ENCODE measurements around the gene KCTD10. TPM values are rescaled to one million over a fixed set of nuclear protein-coding genes. Genes with fewer than 3 reads are reported as not detected.

Gene KCTD10
- total and polyA plus RNA-seq, 7 donors: 7.4 to 21.8 (median 16.0) TPM

DNA sequence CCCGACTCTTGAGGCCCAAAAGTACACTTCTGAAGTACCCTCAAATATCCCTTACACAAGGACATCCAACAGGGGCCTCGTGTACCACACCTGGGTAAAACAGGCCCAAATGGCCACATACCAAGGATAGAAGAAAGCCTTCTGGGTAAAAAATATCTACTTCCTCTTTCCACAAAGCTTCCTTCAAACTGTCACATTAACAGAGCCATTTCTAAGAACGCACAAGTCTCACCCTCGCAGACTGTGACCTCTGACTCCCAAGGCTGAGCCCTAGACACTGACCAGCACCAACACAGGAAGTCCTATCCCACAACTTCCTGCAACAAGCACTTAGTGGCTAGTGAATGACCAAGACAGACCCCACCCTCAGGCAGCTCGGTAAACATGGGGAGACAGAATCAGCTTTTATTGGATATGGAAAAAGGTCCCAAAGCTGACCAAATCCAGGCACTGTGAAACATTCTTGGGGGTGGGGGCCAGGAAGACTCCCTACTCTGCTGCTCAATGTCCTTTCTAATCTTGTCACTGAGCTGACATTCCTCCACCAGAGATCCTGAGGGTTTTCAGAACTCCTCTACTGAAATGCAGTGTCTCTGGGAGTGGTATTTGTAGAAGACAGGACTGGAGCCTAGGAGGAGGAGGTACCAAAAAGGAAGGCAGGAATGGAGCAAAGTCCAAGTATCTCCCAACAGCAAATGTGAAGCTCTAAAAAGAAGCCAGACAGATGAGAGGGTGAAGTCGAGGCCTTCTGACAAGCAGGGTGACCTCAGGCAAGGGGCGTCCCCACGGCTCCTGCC, 15.9 kb downstream of the KCTD10 start:
- TF ChIP-seq, protein P1, sequence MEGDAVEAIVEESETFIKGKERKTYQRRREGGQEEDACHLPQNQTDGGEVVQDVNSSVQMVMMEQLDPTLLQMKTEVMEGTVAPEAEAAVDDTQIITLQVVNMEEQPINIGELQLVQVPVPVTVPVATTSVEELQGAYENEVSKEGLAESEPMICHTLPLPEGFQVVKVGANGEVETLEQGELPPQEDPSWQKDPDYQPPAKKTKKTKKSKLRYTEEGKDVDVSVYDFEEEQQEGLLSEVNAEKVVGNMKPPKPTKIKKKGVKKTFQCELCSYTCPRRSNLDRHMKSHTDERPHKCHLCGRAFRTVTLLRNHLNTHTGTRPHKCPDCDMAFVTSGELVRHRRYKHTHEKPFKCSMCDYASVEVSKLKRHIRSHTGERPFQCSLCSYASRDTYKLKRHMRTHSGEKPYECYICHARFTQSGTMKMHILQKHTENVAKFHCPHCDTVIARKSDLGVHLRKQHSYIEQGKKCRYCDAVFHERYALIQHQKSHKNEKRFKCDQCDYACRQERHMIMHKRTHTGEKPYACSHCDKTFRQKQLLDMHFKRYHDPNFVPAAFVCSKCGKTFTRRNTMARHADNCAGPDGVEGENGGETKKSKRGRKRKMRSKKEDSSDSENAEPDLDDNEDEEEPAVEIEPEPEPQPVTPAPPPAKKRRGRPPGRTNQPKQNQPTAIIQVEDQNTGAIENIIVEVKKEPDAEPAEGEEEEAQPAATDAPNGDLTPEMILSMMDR (IDR thresholded peaks at IDR 0.05): no peak
- 55 to 69% (median 64%) methylated on average over 8 of the region's 8 CpGs for WGBS, 3 donors
- peak overlapping the region; percentile 9 for H3K4me3 ChIP-seq
- peak overlapping the region; percentile 89 for H3K27ac ChIP-seq
- peak in 1 of 4 donors; percentile 25 for ATAC-seq
- peaks cover 54% of the 10 kb centered on the region for H3K4me1 ChIP-seq
- DNase-seq: no peak
- intact Hi-C loops (cut with DNase I): no loop called here
- peaks cover 2 to 52% of the 10 kb centered on the region in 2 donors for H3K36me3 ChIP-seq (ENCODE audit: insufficient read depth in 1 of 2, low read depth in 1 of 2)
- H3K9me3 ChIP-seq: no peaks in the 10 kb centered on the region
- H3K27me3 ChIP-seq (ENCODE audit: insufficient read depth in 3 of 3, low read length in 2 of 3): no peaks in the 10 kb centered on the region

GRCh38 chr12:109460538-109460937, 16.6 kb downstream of the KCTD10 start:
- no peak for ATAC-seq
- no peaks in the 10 kb centered on the region for H3K27me3 ChIP-seq (ENCODE audit: insufficient read depth in 3 of 3, low read length in 2 of 3)
- WGBS, 3 donors: 85 to 89% (median 88%) methylated on average over 12 to 13 of the region's 13 CpGs
- no peak overlapping the region for H3K4me3 ChIP-seq
- peaks cover 48% of the 10 kb centered on the region for H3K4me1 ChIP-seq
- peak overlapping the region; percentile 89 for H3K27ac ChIP-seq
- H3K36me3 ChIP-seq (ENCODE audit: insufficient read depth in 1 of 2, low read depth in 1 of 2): peaks cover 2 to 56% of the 10 kb centered on the region in 2 donors
- intact Hi-C loops (cut with DNase I): no loop called here
- TF ChIP-seq, protein P1 (IDR thresholded peaks at IDR 0.05): no peak
- no peak for DNase-seq
- H3K9me3 ChIP-seq: no peaks in the 10 kb centered on the region

DNA sequence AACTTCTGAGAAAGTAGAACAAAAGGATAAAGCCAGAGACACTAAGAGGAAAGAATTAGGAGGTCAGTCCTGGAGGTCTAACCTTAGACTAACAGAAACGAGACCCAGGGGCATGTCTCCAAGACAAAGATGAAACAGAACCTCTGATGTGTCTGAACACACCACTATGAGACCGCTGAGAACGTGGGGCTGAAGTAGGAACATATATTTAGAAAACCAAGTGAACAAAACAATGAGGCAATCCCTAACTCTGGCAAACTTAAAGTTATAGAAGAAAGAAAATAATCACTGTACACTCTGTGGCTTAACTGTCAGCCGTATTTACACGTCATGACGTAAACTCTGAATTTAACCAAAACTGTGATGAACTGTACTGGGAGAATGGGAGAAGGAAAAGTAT, 17.9 kb downstream of the KCTD10 start:
- 68 to 79% (median 76%) methylated on average over 6 of the region's 6 CpGs for WGBS, 3 donors
- Histone ChIP-seq H3K4me3 (no peak overlapping the region), H3K9me3 (no peaks in the 10 kb centered on the region), H3K27ac (peak overlapping the region; percentile 34), H3K36me3 (ENCODE audit: insufficient read depth in 1 of 2, low read depth in 1 of 2) (peaks cover 3 to 62% of the 10 kb centered on the region in 2 donors), H3K27me3 (ENCODE audit: insufficient read depth in 3 of 3, low read length in 2 of 3) (no peaks in the 10 kb centered on the region), H3K4me1 (peaks cover 40% of the 10 kb centered on the region)
- ATAC-seq: no peak
- intact Hi-C loops (cut with DNase I): loop anchor here in 1 of 2 donors (2.0 kb wide), 1 partner anchor 26 kb away; no protein-coding TSS in a partner anchor
- DNase-seq: no peak
- TF ChIP-seq, protein P1 (IDR thresholded peaks at IDR 0.05): no peak

GRCh38 chr12:109458771-109459208, 18.3 kb downstream of the KCTD10 start:
- Histone ChIP-seq H3K9me3 (no peaks in the 10 kb centered on the region), H3K27me3 (ENCODE audit: insufficient read depth in 3 of 3, low read length in 2 of 3) (no peaks in the 10 kb centered on the region), H3K36me3 (ENCODE audit: insufficient read depth in 1 of 2, low read depth in 1 of 2) (peaks cover 3 to 66% of the 10 kb centered on the region in 2 donors), H3K27ac (no peak overlapping the region), H3K4me3 (no peak overlapping the region), H3K4me1 (peaks cover 35% of the 10 kb centered on the region)
- TF ChIP-seq, protein P1 (IDR thresholded peaks at IDR 0.05): no peak
- intact Hi-C loops (cut with DNase I): loop anchor here in 1 of 2 donors (2.0 kb wide), 1 partner anchor 26 kb away; no protein-coding TSS in a partner anchor
- ATAC-seq: no peak
- whole genome bisulfite sequencing, 3 donors: 74 to 83% (median 78%) methylated on average over 6 of the region's 6 CpGs
- no peak for DNase-seq
